Fibroblast of villous mesenchyme (primary cell): ENCODE measurements around the gene SIRT5. TPM values are rescaled to one million over a fixed set of nuclear protein-coding genes. Genes with fewer than 3 reads are reported as not detected.
A peak's percentile ranks its signal among the peaks of the same experiment; 100 is the strongest.

Experiments used
- DNase-seq: peaks from one replicate; pipeline ENCODE4 v3.0.0-alpha.2; 2010; ENCODE audit warnings: low read depth
- H3K4me3 ChIP-seq: 2 replicates; pipeline ENCODE4 v1.5.1; 2011; ENCODE audit warnings: low read depth, mild to moderate bottlenecking, low read length
- CTCF ChIP-seq: IDR thresholded peaks from 2 replicates; pipeline ENCODE4 v1.5.1; 2012; ENCODE audit warnings: low read depth, mild to moderate bottlenecking, low read length; ENCODE audit not compliant: insufficient read depth
- total RNA-seq: library from RNA; depleted of rRNA; stranded (reverse); fragments of >200 nt; gene quantifications from 2 replicates; pipeline ENCODE4 v1.2.3, GENCODE V29; 2012

SIRT5 gene
- total RNA-seq, 1 donor, result 9.9 TPM

- peak; percentile 76 for DNase-seq
- no peak overlapping the region for H3K4me3 ChIP-seq
- TF ChIP-seq CTCF, result peak; percentile 48
These were observed 36.3 kb upstream of the SIRT5 start for GRCh38 chr6:13538084-13538483.

- H3K4me3 ChIP-seq, result no peak overlapping the region
- no peak for TF ChIP-seq CTCF
- no peak for DNase-seq
These were observed 35.8 kb upstream of the SIRT5 start for GRCh38 chr6:13538600-13538999.

GRCh38 chr6:13539572-13539971 is 34.8 kb upstream of the SIRT5 start:
- no peak for DNase-seq
- no peak for TF ChIP-seq CTCF
- no peak overlapping the region for H3K4me3 ChIP-seq

GRCh38 chr6:13541496-13541895 is 32.9 kb upstream of the SIRT5 start:
- TF ChIP-seq CTCF, result no peak
- no peak for DNase-seq
- H3K4me3 ChIP-seq, result no peak overlapping the region

- TF ChIP-seq CTCF, result no peak
- H3K4me3 ChIP-seq, result no peak overlapping the region
- DNase-seq, result no peak
These were observed 29.8 kb upstream of the SIRT5 start for GRCh38 chr6:13544454-13545186.

- no peak for TF ChIP-seq CTCF
- no peak overlapping the region for H3K4me3 ChIP-seq
- no peak for DNase-seq
These were observed 28.5 kb upstream of the SIRT5 start for GRCh38 chr6:13545885-13546284.
